Heart right ventricle (tissue), 16 donors: ENCODE measurements around the gene GFAP. TPM values are rescaled to one million over a fixed set of nuclear protein-coding genes. Genes with fewer than 3 reads are reported as not detected.

ENCODE experiments used
- ATAC-seq, 8 donors: fragments of 200-7000 bp; cut with Tn5 transposase; one replicate each; pipeline ENCODE4 v1.9.1; 2020; ENCODE audit warnings: mild to moderate bottlenecking in 8 of 8, moderate library complexity in 8 of 8, moderate number of reproducible peaks in 1 of 8
- DNase-seq, 2 donors: peaks; one replicate each; pipeline ENCODE4 v3.0.0-alpha.2; 2020
- H3K27ac ChIP-seq, 10 donors: fragments of 200-600 bp; sonication (generic) in 2 of 10; one replicate each; pipeline versions ENCODE4 v1.5.0 to v1.8.0; 2020 to 2022; ENCODE audit warnings: mild to moderate bottlenecking in 3 of 10
- H3K27me3 ChIP-seq, 7 donors: fragments of 200-600 bp; one replicate each; pipeline ENCODE4 v1.8.0; 2021 to 2022; ENCODE audit warnings: mild to moderate bottlenecking in 2 of 7
- H3K36me3 ChIP-seq, 9 donors: fragments of 200-600 bp; sonication (generic) in 1 of 9; one replicate each; pipeline versions ENCODE4 v1.5.0 to v1.8.0; 2020 to 2022; ENCODE audit warnings: mild to moderate bottlenecking in 2 of 9
- H3K4me1 ChIP-seq, 9 donors: fragments of 200-600 bp; sonication (generic) in 1 of 9; one replicate each; pipeline versions ENCODE4 v1.5.0 to v1.8.0; 2020 to 2022; ENCODE audit warnings: mild to moderate bottlenecking in 4 of 9
- H3K4me3 ChIP-seq, 10 donors: fragments of 200-600 bp; sonication (generic) in 2 of 10; one replicate each; pipeline versions ENCODE4 v1.5.0 to v1.8.0; 2020 to 2022; ENCODE audit warnings: mild to moderate bottlenecking in 7 of 10, moderate library complexity in 2 of 10
- H3K9me3 ChIP-seq, 11 donors: fragments of 200-600 bp in 10 of 11; sonication (generic) in 2 of 11; one replicate each; pipeline versions ENCODE4 v1.5.0 to v1.8.0; 2013 to 2022; ENCODE audit warnings: mild to moderate bottlenecking in 2 of 11, control low read depth in 1 of 11, moderate library complexity in 1 of 11
- CTCF ChIP-seq, 9 donors: fragments of 200-600 bp; sonication (generic) in 2 of 9; IDR thresholded peaks; one replicate each; pipeline versions ENCODE4 v1.5.0 to v1.8.0; 2021 to 2022; ENCODE audit warnings: antibody characterized with exemption in 9 of 9, mild to moderate bottlenecking in 5 of 9, moderate library complexity in 1 of 9
- WGBS, 2 donors: extraction: QIAGEN DNeasy Blood & Tissue Kit; methylation state at CpG; one replicate each; pipeline ENCODE4 v1.1.7; 2013; ENCODE audit warnings: inconsistent platforms in 1 of 2; 5-methylcytosine and 5-hydroxymethylcytosine counted together
- intact Hi-C, 10 donors: fragments of 100-400 bp; cut with DNase I; formaldehyde crosslinking; loops; one replicate each; pipeline versions ENCODE4 v1.11.1 to v1.14.2; 2022
- long read RNA-seq, 3 donors: library from polyadenylated mRNA; unstranded; transcript quantifications; one replicate each; pipeline ENCODE4 v2.0.0, GENCODE V29; 2020 to 2021
- polyA plus RNA-seq, 2 donors: library from polyadenylated mRNA; stranded (reverse); fragments of 200-250 nt; gene quantifications; one replicate each; pipeline ENCODE4 v1.2.3, GENCODE V29; 2013
- total RNA-seq, 10 donors: library from RNA; stranded (reverse); fragmentation: NEBNext Ultra II Directional in 3 of 10; extraction: Animal tissue kit (Norgen Biotek cat#: 25700) in 3 of 10; gene quantifications; one replicate each; pipeline versions ENCODE4 v1.2.1 to v1.2.4, GENCODE V29; 2021 to 2023
- donor health status: Arrhythmogenic right ventricular cardiomyopathy.
- donor health status: ischemic (EF 13 %, LVEDD 7.1; RV severe dilation, severe dysfunction).
- donor health status: healthy with polysubstance abuse.
- donor health status: DM: no; HTN: yes; CAD: no.
- donor health status: DM: no; HTN: no; CAD: no.
- donor health status: ischemic (EF 25% LVEDD 6.9; RV normal size, moderate dysfunction).
- donor health status: ischemic (EF 25% LVEDD 5.7; RV mildly dilated, moderate dysfunction).
- donor health status: healthy.
- donor health status: DM: yes; HTN: yes; CAD: no.
- donor health status: Ischemic cardiomyopathy.
- donor health status: ischemic (EF 35%, LVEDD 5.7; RV mildly dilated, moderate dysfunction).
- donor health status: nonischemic (EF 11% LVEDD 7.7; RV severe dilation, severe dysfunction).
- donor health status: DM: yes; HTN: yes; CAD: no.
- donor health status: PGD.
- donor health status: ischemic (EF 29% LVEDD 5.4; RV normal size, mild dysfunction).
- donor health status: nonischemic (EF 23%, LVEDD 6.1; RV moderate dilation, normal function).

GFAP gene
- 1 to 10 TPM; 3.1 to 8.6 (median 7.4) TPM for total RNA-seq
- 1 to 10 TPM; 2.1 to 6.1 TPM for polyA plus RNA-seq
- long read RNA-seq, donor 1, partial matches to known transcripts, result 4 of 7 reads
- long read RNA-seq, donor 1, other reads (novel, unspliced or antisense), result 0 of 7 reads
- long read RNA-seq, donor 2, partial matches to known transcripts, result 2 of 9 reads
- long read RNA-seq, donor 2, other reads (novel, unspliced or antisense), result 3 of 9 reads
- long read RNA-seq, donor 3, transcript GFAP-205 (4 exons, 594 nt), result major isoform, 12 of 22 reads
- long read RNA-seq, donor 3, partial matches to known transcripts, result 3 of 22 reads
- long read RNA-seq, donor 3, other reads (novel, unspliced or antisense), result 5 of 22 reads

- intact Hi-C loops, result loop anchor here in 5 of 10 donors (5.0 to 10.0 kb wide), 2 partner anchors 179 to 182 kb away; no protein-coding TSS in a partner anchor
Observed at GRCh38 chr17:44915321-44915726, at the start of gene GFAP. Gene GFAP (minus strand): TSS chr17:44915500. CDS start chr17:44915486, 14 bp downstream.

GRCh38 chr17:44961921-44962350, 46.6 kb upstream of the GFAP start:
- Histone ChIP-seq H3K27ac (no peak overlapping the region), H3K9me3 (no peaks in the 10 kb centered on the region), H3K36me3 (no peaks in the 10 kb centered on the region), H3K27me3 (peaks cover 17 to 79% (median 72%) of the 10 kb centered on the region in 7 donors), H3K4me3 (no peak overlapping the region), H3K4me1 (peaks cover 0 to 10% (median 3%) of the 10 kb centered on the region in 9 donors)
- 74% methylated on average over 7 of the region's 7 CpGs for WGBS, 2 donors
- DNase-seq, result no peak
- intact Hi-C loops, result no loop called here
- no peak for ATAC-seq
- TF ChIP-seq CTCF (IDR thresholded peaks at IDR 0.05), result no peak

More at GRCh38 chr17:44915321-44915726, at the start of gene GFAP:
- Histone ChIP-seq H3K4me1 (peaks cover 0 to 45% (median 28%) of the 10 kb centered on the region in 9 donors), H3K4me3 (no peak within 1 kb of the TSS), H3K9me3 (no peaks in the 10 kb centered on the region), H3K36me3 (no peaks in the 10 kb centered on the region), H3K27ac (peak within 1 kb of the TSS; percentile 35 to 81 (median 73)), H3K27me3 (peaks cover 0 to 43% (median 12%) of the 10 kb centered on the region in 7 donors)
- ATAC-seq (no peak), DNase-seq (no peak)
- TF ChIP-seq CTCF (IDR thresholded peaks at IDR 0.05), result no peak
- 83 to 89% methylated on average over 17 of the region's 17 CpGs for WGBS, 2 donors

GRCh38 chr17:44960691-44961090, 45.4 kb upstream of the GFAP start:
- H3K36me3 ChIP-seq, result no peaks in the 10 kb centered on the region
- no peak overlapping the region for H3K4me3 ChIP-seq
- 55 to 71% methylated on average over 2 of the region's 2 CpGs for WGBS, 2 donors
- H3K27ac ChIP-seq, result no peak overlapping the region
- TF ChIP-seq CTCF (IDR thresholded peaks at IDR 0.05), result no peak
- DNase-seq (no peak), ATAC-seq (no peak)
- H3K4me1 ChIP-seq, result peaks cover 0 to 7% (median 0%) of the 10 kb centered on the region in 9 donors
- H3K9me3 ChIP-seq, result no peaks in the 10 kb centered on the region
- intact Hi-C loops, result no loop called here
- H3K27me3 ChIP-seq, result peaks cover 4 to 75% (median 60%) of the 10 kb centered on the region in 7 donors

- DNase-seq (no peak), ATAC-seq (peak in 1 of 8 donors; percentile 63)
- no peaks in the 10 kb centered on the region for H3K9me3 ChIP-seq
- intact Hi-C loops, result no loop called here
- no peak overlapping the region for H3K4me3 ChIP-seq
- H3K27ac ChIP-seq, result no peak overlapping the region
- no peak for TF ChIP-seq CTCF (IDR thresholded peaks at IDR 0.05)
- H3K4me1 ChIP-seq, result peaks cover 0 to 7% (median 0%) of the 10 kb centered on the region in 9 donors
- WGBS, 2 donors, result 36 to 45% methylated on average over 49 to 56 of the region's 56 CpGs
- H3K27me3 ChIP-seq, result peaks cover 0 to 73% (median 53%) of the 10 kb centered on the region in 7 donors
- no peaks in the 10 kb centered on the region for H3K36me3 ChIP-seq
Observed at GRCh38 chr17:44959821-44960531, 44.7 kb upstream of the GFAP start.
